ENCODE results near the gene CACNA1G.
A peak's percentile ranks its signal among the peaks of the same experiment; 100 is the strongest.

Gene CACNA1G

GRCh38 chr17:50548831-50549230 lies 11.7 kb upstream of the CACNA1G start:
- no peak for DNase-seq

- no peak for DNase-seq
Observed at GRCh38 chr17:50549256-50549941, 11.1 kb upstream of the CACNA1G start.

GRCh38 chr17:50549969-50550368 lies 10.5 kb upstream of the CACNA1G start:
- no peak for DNase-seq

GRCh38 chr17:50550661-50551432 lies 9.7 kb upstream of the CACNA1G start:
- DNase-seq = no peak

GRCh38 chr17:50551433-50551815 lies 9.1 kb upstream of the CACNA1G start:
- no peak for DNase-seq

GRCh38 chr17:50551884-50552283 lies 8.6 kb upstream of the CACNA1G start:
- no peak for DNase-seq

GRCh38 chr17:50554201-50554600 lies 6.3 kb upstream of the CACNA1G start:
- no peak for DNase-seq

- no peak for DNase-seq
Observed at GRCh38 chr17:50556803-50557202, 3.7 kb upstream of the CACNA1G start.

GRCh38 chr17:50557630-50558029 lies 2.9 kb upstream of the CACNA1G start:
- no peak for DNase-seq

GRCh38 chr17:50558091-50558490 lies 2.4 kb upstream of the CACNA1G start:
- DNase-seq = no peak

- DNase-seq = no peak
Observed at GRCh38 chr17:50558581-50558940, 2.0 kb upstream of the CACNA1G start.

- DNase-seq = no peak
Observed at GRCh38 chr17:50558941-50559614, 1.4 kb upstream of the CACNA1G start.

- DNase-seq = no peak
Observed at GRCh38 chr17:50559674-50560184, 786 bp upstream of the CACNA1G start.

GRCh38 chr17:50560931-50561745 lies 623 bp downstream of the CACNA1G start:
- no peak for DNase-seq

- DNase-seq = no peak
Observed at GRCh38 chr17:50561746-50562141, 1.2 kb downstream of the CACNA1G start.

GRCh38 chr17:50562242-50563091 lies 2.0 kb downstream of the CACNA1G start:
- DNase-seq = peak; percentile 19

- no peak for DNase-seq
Observed at GRCh38 chr17:50563092-50563511, 2.6 kb downstream of the CACNA1G start.

GRCh38 chr17:50564916-50565315 lies 4.4 kb downstream of the CACNA1G start:
- DNase-seq = no peak

- DNase-seq = no peak
Observed at GRCh38 chr17:50565402-50566350, 5.2 kb downstream of the CACNA1G start.

- DNase-seq = no peak
Observed at GRCh38 chr17:50566886-50567285, 6.4 kb downstream of the CACNA1G start.

GRCh38 chr17:50568659-50569058 lies 8.1 kb downstream of the CACNA1G start:
- no peak for DNase-seq

All from T-helper 9 cell (primary cell).